ENCODE data around the gene GRK5.

GRK5 gene

DNA sequence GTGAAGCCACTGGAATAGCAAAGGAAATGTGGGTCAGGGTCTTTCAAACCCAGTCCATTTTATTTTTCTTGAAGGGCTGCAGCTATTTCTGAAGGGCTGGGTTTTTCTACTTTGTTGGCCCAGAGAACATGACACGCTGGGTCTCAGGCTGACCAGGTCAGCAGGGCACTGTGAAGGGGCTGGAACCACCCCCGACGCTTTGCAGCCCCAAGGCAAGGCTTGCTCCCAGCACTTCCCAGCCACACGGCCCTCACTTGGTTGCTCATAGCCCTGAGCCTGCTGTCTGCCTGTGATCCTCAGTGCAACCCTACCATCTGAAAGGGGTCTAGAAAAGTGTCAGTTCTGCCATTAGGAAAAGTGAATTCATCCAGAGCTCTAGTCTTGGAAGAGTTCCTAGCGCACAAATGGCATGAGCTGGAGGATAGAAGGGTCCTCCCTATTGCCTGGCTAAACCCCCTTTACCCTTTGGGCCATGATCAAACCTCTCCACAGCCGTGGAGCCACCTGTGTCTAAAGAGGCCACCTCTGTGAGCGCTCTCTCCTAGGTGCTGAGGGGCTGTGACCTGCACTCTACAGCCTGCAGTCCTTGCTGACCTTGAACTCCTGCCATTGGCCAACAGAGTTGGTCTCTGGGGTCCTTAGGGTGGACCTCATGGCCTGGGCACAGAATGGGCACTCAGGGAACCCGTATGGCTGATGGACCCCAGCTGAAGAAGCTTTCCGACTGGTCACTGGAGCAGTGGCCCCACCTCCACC, 203.2 kb downstream of the GRK5 start:
- TF ChIP-seq GATA3 (IDR thresholded peaks at IDR 0.05; ENCODE audit: low read depth, low read length) = no peak
- no peak for TF ChIP-seq GATA2 (IDR thresholded peaks at IDR 0.05; ENCODE audit: low read depth, low read length)

DNA sequence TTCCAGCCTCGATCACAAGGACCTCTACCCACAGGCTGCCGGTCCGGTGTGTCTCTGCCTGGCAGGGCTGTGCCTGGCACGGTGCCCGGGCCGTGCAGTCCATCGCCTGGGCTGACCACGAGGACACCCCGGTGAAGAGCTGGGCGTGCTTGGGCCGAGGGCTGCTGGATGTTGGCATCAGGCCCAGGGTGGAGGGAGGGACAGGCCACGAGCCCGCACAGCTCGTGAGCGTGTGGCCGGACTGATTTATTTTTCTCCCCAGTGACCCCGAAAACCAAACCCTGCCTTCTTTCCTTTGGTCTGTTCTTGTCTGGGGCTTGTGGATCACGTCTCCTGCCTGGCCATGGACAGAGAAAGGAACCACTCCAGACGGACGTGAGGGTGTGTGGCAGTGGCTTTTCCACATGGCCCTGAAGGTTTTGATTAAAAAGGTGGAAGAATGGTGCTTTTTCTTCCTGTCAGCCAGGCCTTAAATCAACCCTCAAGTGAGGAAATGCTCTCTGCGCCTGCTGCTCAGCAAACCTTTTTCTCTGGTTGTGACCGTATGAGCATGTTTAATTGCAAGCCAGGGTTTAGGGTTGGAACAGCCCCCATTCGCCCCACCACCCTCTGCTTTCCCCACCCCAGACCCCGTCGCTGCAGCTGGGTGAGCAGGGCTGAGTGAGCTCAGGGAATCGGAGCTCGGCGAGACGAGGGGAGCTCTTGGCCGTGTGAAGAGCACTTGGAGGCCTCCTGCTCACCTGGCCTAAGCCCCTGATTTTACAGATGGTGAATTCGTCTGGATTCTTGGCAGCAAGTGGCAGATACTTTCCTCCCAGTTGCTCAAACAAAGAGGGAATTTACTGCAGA, 205.1 kb downstream of the GRK5 start:
- no peak for TF ChIP-seq GATA3 (IDR thresholded peaks at IDR 0.05; ENCODE audit: low read depth, low read length)
- no peak for TF ChIP-seq GATA2 (IDR thresholded peaks at IDR 0.05; ENCODE audit: low read depth, low read length)

DNA sequence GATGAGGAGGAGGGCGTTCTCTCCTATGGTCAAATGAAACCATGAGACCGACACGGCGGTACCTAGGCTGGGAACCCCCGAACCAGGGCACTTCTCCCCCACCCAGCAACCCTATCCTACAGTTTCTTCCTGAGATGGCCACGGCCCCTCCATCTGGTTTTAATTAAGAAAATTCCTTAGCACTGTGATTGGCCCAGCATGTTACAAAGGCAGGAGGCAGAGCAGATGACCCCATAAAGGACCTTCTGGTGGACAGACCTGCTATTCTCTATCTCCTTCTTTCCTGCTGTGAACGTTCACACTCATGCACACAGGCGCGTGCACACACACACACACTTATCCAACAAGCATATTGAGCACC, 205.7 kb downstream of the GRK5 start:
- TF ChIP-seq GATA3 (IDR thresholded peaks at IDR 0.05; ENCODE audit: low read depth, low read length) (no peak), GATA2 (IDR thresholded peaks at IDR 0.05; ENCODE audit: low read depth, low read length) (no peak)

DNA sequence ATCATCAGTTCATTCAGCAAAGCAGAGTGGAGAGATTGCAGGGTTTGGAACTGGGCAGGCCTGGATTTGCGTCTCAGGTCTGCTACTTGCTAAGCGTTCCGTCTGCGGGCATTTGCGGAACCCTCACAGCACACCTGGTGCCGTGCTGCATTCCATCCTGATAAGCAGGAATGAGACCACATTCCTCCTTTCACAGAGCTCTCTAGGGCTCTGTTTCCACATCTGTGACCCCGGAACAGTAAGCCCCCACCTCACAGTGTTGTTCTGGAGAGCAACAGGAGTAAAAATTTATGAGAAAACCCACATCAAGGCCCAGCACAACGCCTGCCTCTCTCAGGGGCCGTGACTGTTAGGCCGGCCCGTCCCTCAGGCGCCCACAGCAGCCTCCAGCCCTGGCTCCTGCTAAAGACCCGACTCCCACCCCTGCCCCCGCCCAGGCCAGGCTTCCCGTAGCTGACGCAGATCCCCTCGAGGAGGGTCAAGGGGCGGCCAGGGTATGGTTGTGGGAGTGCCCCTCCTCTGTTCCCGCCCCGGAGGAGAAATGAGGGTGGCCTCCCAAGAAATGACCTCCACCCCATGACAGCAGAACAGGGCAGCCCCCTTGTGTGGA, 206.2 kb downstream of the GRK5 start:
- TF ChIP-seq GATA2 (IDR thresholded peaks at IDR 0.05; ENCODE audit: low read depth, low read length) = no peak
- no peak for TF ChIP-seq GATA3 (IDR thresholded peaks at IDR 0.05; ENCODE audit: low read depth, low read length)

DNA sequence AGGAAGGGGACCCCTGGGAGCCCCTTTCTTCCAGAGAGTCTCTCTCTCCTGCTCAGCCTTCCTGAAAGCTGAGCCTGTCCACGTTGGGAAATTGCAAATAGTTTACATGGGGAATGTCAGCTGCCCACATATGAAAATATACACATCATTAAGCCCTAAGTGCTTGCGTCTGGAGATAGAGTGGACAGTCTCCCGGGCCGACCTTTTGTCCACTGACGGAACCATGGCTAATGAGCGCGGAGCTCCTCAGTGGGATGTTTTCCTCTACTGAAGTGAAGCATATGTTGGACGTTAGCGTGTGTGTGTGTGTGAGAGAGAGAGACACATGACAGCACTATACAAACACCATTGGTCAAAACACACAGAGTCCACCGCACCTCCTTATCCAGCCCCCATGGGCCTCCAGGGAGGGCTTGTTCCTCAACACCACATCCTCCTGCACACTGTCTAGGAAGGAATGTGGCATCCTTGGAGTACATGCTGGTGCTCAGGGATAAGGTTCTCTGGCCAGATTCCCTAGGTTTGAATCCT, 206.8 kb downstream of the GRK5 start:
- TF ChIP-seq GATA3 (IDR thresholded peaks at IDR 0.05; ENCODE audit: low read depth, low read length) (no peak), GATA2 (IDR thresholded peaks at IDR 0.05; ENCODE audit: low read depth, low read length) (no peak)

DNA sequence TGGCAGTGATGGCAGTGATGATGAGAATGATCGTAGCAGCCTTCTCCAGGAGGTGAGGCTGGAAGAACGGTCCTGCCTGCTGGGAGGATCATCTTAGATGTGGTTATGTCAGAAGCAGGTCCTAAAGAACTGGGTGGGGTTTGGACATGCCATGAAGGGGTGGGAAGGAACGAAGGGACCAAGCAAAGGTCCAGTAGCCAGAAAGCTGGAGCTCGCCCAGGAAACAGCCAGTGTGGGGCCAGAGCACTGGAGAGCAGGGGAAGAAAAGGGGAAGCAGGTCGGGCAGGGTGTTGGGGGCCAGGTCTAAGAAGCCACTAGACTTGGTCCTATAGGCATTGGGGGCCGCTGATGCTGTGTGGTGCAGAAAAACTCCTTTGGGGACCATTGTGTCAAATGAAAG, 207.8 kb downstream of the GRK5 start:
- no peak for TF ChIP-seq GATA3 (IDR thresholded peaks at IDR 0.05; ENCODE audit: low read depth, low read length)
- no peak for TF ChIP-seq GATA2 (IDR thresholded peaks at IDR 0.05; ENCODE audit: low read depth, low read length)

DNA sequence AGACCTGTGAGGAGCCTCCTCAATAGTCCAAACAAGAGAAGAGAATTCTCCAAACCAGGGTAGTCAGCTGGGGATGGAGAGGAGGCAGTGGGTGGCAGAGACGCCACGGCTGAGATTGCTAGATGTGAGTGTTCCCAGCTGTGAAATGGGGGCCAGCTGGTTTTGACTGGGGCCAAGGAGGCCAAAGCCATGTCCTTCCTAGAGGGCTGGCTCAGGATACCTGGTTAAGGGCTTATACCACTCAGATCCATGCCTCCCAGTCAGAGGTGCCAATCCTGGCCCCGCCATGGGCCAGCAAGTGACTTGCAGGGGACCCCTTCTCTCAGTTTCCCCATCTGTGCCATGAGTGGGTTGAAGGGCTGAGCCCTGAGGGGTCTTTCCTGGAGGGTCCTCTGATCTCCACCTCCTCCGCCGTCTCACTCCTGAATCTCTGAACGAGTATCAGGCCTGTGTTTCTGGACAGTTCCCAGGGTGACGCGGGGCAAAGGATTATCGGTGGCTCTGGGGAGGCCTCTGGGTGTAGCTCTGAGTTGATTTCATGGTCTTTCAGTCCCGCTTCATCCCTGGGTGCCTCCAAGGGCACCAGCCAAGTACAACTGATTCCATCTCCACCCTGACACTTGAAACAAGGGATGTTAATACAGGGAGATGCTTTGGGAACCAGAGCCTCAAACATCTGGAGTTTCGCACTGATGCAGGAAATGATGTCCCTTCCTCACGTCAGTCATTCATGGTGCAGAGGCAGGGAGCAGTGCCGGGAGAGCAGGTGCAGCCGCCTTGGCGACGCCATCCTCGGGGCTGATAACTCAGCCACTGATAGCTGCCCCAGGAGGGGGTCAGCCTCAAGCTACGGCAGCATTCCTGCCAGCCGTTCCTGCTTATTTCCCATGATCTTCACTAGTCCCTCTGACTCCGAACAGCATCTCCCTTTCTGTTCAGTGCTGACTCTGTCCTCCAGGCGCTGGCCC, 208.4 kb downstream of the GRK5 start:
- TF ChIP-seq GATA2 (IDR thresholded peaks at IDR 0.05; ENCODE audit: low read depth, low read length) (no peak), GATA3 (IDR thresholded peaks at IDR 0.05; ENCODE audit: low read depth, low read length) (no peak)

DNA sequence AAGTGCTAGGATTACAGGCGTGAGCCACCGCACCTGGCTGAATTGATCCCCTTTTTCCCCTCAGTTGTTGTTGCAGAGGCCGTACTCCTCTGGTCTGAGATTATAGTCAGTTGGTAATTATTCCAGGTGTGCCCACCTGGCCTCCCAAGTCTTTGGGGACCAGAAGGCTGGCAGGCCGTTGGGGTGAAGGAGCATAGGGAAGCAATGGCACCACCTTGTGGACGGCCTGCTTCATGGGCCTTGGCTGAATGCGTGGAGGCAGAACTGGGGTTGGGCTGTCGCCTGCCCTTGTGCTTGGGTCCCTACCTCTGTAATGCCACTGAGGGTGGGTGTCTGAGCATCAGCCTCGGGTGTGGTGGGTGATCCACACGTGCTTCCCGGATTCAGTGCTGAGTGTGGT, 209.5 kb downstream of the GRK5 start:
- TF ChIP-seq GATA3 (IDR thresholded peaks at IDR 0.05; ENCODE audit: low read depth, low read length) = no peak
- no peak for TF ChIP-seq GATA2 (IDR thresholded peaks at IDR 0.05; ENCODE audit: low read depth, low read length)

DNA sequence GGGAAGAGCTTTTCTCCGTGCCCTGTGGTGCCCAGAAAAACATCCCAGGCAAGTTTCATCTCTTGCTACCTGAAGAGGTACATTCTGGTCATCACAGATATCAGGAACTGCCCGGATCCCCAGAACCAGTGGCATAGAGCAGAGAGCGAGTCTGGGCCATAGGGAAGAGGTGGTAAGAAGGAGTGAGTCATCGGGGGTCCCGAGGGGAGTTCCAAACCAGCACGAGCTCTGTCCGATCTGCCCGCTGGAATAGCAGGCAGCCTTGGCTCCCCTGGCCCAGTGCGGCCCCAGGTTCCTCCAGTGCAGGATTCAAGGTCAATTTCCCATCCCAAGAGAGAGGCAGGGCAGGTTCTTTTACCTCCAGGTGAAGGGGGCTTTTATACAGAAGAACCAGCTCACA, 210.5 kb downstream of the GRK5 start:
- TF ChIP-seq GATA2 (IDR thresholded peaks at IDR 0.05; ENCODE audit: low read depth, low read length) (no peak), GATA3 (IDR thresholded peaks at IDR 0.05; ENCODE audit: low read depth, low read length) (no peak)

DNA sequence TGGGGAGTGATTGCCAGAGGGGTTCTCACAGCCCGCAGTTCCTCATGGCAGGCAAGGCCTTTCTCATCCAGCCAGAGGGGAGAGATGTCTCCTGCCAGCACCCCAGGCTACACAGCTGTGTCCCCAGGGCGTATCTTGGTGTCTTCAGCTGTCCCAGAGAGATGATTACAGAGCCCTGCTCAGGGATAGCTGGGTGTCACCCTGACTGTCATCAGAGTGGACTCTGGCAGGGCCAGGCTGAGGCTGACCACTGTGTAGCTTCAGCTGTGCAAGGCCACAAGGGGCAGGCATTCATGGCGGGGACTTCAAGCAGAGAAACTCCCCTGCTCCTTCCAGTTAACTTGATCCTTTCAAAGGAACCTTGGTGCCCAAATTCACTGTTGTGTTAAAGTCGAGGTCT, 211.0 kb downstream of the GRK5 start:
- no peak for TF ChIP-seq GATA3 (IDR thresholded peaks at IDR 0.05; ENCODE audit: low read depth, low read length)
- no peak for TF ChIP-seq GATA2 (IDR thresholded peaks at IDR 0.05; ENCODE audit: low read depth, low read length)

DNA sequence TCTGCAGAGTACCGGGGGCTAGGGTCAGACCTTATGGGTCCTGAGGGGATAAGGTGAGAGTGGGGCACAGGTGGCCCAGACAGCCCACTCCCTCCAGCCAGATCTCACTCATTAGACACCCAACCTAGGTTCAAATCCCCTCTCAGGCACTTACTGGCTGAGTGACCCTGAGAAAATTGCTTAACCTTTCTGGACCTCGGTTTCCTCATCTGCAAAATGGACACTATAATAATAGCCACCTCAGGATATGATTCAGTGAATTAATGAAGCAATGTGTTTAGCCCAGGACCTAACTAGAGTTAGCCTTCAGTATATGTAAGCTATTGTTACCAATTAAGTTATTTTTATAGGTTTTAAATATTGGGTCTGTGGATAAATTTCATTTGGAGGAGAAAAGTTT, 212.6 kb downstream of the GRK5 start:
- TF ChIP-seq GATA3 (IDR thresholded peaks at IDR 0.05; ENCODE audit: low read depth, low read length) (no peak), GATA2 (IDR thresholded peaks at IDR 0.05; ENCODE audit: low read depth, low read length) (no peak)

DNA sequence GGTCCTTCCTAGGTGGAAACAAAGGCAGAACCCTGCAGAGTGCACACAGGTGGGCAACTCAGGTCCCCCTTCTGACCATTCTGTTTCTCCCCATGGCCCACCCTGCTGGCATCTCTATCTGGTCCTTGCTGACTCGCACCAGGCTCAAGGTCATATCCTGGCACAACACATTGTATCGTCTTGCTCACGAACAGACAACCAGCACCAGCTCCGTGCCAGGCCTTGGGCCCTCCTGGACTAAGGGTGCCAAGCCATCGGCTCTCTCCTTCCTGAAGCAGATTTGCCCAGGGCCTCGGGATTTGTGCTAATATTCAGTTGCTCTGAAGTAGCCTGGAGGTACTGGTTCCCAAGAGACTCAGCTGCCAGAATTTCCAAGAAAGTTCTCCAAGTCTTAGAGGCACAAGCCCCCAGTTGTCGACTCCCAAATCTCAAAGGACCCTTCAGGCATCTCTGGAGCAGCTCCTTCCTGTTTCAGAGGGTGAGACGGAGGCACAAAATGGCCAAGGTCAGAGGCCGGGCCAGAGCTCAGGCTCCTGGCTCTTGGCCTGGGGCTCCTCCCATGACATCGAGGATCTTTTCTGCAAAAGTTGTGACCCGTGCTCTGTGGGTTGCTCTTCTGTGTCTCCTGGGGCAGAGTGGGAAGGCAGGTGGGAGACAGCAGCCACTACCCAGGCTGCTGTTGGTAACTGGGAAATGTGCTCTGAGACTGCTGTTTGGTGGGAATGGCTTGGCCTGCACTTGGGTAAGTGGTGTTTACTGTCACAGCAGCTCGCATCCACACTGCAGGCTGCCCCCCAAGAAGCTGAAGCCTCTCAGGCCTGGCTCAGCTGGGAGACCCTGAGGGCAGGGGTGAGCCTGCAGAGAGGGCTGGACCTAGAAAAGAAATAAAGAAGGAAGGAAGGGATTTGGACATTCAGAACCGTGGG, 213.8 kb downstream of the GRK5 start:
- no peak for TF ChIP-seq GATA2 (IDR thresholded peaks at IDR 0.05; ENCODE audit: low read depth, low read length)

Measured in SH-SY5Y (cell line).